GM21526 (cell line): ENCODE data around the gene RASA3.
"Not testable (repeated sequence)": the region's sequence is repeated elsewhere in the genome, so short reads cannot be mapped to it uniquely, and the experiment has no call there.

ENCODE experiments used
- ATAC-seq: cut with Tn5 transposase; IDR thresholded peaks from one replicate; pipeline ENCODE4 v1.9.1; 2021; ENCODE audit warnings: moderate library complexity; ENCODE audit not compliant: unreplicated experiment, low FRiP score

The RASA3 gene

GRCh38 chr13:114157869-114158495 is 25.6 kb upstream of the RASA3 start:
- ATAC-seq: no peak

GRCh38 chr13:114155926-114156883 is 23.8 kb upstream of the RASA3 start:
- ATAC-seq: no peak

- no peak for ATAC-seq
These were observed 22.9 kb upstream of the RASA3 start for GRCh38 chr13:114155320-114155719.

GRCh38 chr13:114154476-114154875 is 22.1 kb upstream of the RASA3 start:
- no peak for ATAC-seq

- no peak for ATAC-seq
These were observed 21.2 kb upstream of the RASA3 start for GRCh38 chr13:114153485-114154080.

GRCh38 chr13:114152831-114153371 is 20.5 kb upstream of the RASA3 start:
- no peak for ATAC-seq

GRCh38 chr13:114152285-114152645 is 19.8 kb upstream of the RASA3 start:
- no peak for ATAC-seq

GRCh38 chr13:114151565-114152284 is 19.3 kb upstream of the RASA3 start:
- no peak for ATAC-seq

- no peak for ATAC-seq
These were observed 18.6 kb upstream of the RASA3 start for GRCh38 chr13:114151031-114151430.

GRCh38 chr13:114149774-114150740 is 17.6 kb upstream of the RASA3 start:
- no peak for ATAC-seq

GRCh38 chr13:114148886-114149285 is 16.5 kb upstream of the RASA3 start:
- not testable (repeated sequence) for ATAC-seq

GRCh38 chr13:114148521-114148855 is 16.1 kb upstream of the RASA3 start:
- peak; percentile 63 for ATAC-seq

- peak; percentile 16 for ATAC-seq
These were observed 15.5 kb upstream of the RASA3 start for GRCh38 chr13:114147803-114148520.

GRCh38 chr13:114146629-114147028 is 14.2 kb upstream of the RASA3 start:
- no peak for ATAC-seq

- ATAC-seq: no peak
These were observed 13.8 kb upstream of the RASA3 start for GRCh38 chr13:114146173-114146572.

GRCh38 chr13:114145722-114146121 is 13.3 kb upstream of the RASA3 start:
- ATAC-seq: no peak

- no peak for ATAC-seq
These were observed 12.8 kb upstream of the RASA3 start for GRCh38 chr13:114145256-114145655.

- no peak for ATAC-seq
These were observed 12.3 kb upstream of the RASA3 start for GRCh38 chr13:114144606-114145244.
